ENCODE data around the gene PDXP.
"Not testable (repeated sequence)": the region's sequence is repeated elsewhere in the genome, so short reads cannot be mapped to it uniquely, and the experiment has no call there.

The PDXP gene

GRCh38 chr22:37675930-37676735 lies 17.6 kb downstream of the PDXP start:
- DNase-seq = no peak

- DNase-seq = no peak
Observed at GRCh38 chr22:37676736-37677492, 18.4 kb downstream of the PDXP start.

- no peak for DNase-seq
Observed at GRCh38 chr22:37677493-37677974, 19.0 kb downstream of the PDXP start.

- DNase-seq = no peak
Observed at GRCh38 chr22:37678372-37678771, 19.8 kb downstream of the PDXP start.

- no peak for DNase-seq
Observed at GRCh38 chr22:37679670-37680069, 21.1 kb downstream of the PDXP start.

- no peak for DNase-seq
Observed at GRCh38 chr22:37680191-37680851, 21.8 kb downstream of the PDXP start.

- DNase-seq = no peak
Observed at GRCh38 chr22:37681001-37681424, 22.5 kb downstream of the PDXP start.

- peak; percentile 7 for DNase-seq
Observed at GRCh38 chr22:37681556-37682049, 23.1 kb downstream of the PDXP start.

- DNase-seq = no peak
Observed at GRCh38 chr22:37684803-37685615, 26.5 kb downstream of the PDXP start.

- peak; percentile 70 for DNase-seq
Observed at GRCh38 chr22:37686002-37686982, 27.8 kb downstream of the PDXP start, which contains the start of gene NOL12. TSS of gene NOL12 (plus strand) at chr22:37686343. CDS start at chr22:37686393, 50 bp downstream.

- DNase-seq = no peak
Observed at GRCh38 chr22:37690407-37690806, 31.9 kb downstream of the PDXP start.

- no peak for DNase-seq
Observed at GRCh38 chr22:37690901-37691504, 32.5 kb downstream of the PDXP start.

GRCh38 chr22:37692627-37693285 lies 34.2 kb downstream of the PDXP start:
- no peak for DNase-seq

GRCh38 chr22:37694131-37694530 lies 35.6 kb downstream of the PDXP start:
- not testable (repeated sequence) for DNase-seq

GRCh38 chr22:37696260-37696656 lies 37.7 kb downstream of the PDXP start:
- not testable (repeated sequence) for DNase-seq

- peak; percentile 92 for DNase-seq
Observed at GRCh38 chr22:37696657-37697537, 38.4 kb downstream of the PDXP start, which contains the start of gene TRIOBP. TSS of gene TRIOBP (plus strand) at chr22:37697048. CDS start at chr22:37701366, 4,318 bp downstream.

GRCh38 chr22:37697538-37697835 lies 39.0 kb downstream of the PDXP start:
- DNase-seq = no peak

GRCh38 chr22:37701141-37701786 lies 42.7 kb downstream of the PDXP start:
- DNase-seq = no peak
